HG03469 (cell line): Measurements from ENCODE around the gene SLIT3.
"Not testable (repeated sequence)": the region's sequence is repeated elsewhere in the genome, so short reads cannot be mapped to it uniquely, and the experiment has no call there.

ENCODE experiments used
- ATAC-seq: cut with Tn5 transposase; IDR thresholded peaks from one replicate; pipeline ENCODE4 v1.9.1; 2021; ENCODE audit warnings: mild to moderate bottlenecking, moderate library complexity, moderate number of reproducible peaks; ENCODE audit not compliant: unreplicated experiment

Gene SLIT3

DNA sequence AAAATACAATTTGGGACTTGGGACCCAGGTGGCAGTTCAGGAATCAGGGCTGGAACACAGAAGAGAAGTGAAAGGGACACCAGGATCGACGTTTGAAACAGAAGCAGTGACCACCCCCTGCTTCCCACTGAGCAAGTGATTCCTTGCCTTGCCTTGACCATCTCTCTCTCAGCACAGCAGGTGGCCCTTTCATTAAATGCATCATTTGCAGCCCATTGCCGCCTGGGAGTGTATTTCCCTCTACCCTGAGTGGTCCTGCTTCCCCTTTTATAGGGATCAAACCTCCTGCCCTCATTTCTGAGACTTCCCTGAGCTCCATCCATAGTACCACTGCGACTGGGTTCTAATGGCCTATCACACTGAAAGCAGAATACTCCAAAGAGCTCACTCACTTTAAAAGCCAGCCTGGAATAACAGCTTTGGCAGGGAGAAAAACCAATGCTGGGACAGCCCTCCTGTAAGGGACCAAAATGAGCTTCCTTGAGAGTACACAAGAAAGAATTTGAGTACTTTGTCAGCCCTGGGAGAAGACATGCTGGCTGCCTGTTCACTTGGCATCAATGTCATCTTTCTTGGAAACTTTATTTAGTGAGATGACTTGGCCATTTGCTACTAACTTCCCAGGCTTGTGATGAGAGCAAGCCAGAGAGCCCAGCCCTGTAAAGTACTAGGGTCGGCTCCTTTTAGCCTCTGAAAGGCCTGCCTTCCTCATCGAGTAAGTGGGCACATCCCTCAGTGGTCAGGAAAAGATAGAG is 149.7 kb downstream of the SLIT3 start:
- no peak for ATAC-seq

DNA sequence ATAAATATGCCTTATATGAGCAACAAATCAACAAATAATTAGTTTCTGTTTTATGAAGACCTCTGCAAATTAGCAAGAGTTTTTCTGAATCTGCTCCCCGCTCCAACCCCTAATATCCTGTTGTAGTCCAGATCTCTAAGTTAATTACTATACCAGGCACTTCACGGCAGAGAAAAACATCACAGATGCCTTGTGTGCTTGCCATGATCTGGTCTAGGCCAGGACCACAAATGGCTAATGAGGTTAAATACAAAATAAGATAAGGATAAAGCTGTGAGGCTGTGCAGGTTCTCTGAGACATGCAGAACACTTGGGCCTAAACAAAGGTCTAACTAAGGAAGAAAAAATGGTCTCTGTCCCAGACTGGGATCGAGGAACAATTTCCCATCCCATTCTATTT is 150.8 kb downstream of the SLIT3 start:
- no peak for ATAC-seq

DNA sequence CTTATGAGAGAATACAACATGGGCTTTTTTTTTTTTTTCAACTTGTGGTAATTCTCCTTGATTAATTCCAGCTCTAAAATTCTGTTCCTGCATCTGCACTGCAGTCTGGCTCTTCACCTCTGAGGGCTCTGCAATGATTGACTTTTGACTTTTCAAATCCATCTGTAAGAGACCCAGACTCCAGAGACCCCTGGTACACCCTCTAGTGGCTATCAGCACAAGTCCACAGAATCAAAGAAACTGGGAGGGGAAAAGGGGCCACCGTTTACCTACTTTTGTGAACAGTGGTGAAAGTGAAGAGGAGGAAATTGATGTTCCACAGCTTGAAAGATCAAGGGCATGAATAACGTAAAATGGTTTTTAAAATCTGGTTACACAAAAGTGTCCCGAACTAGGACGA is 151.6 kb downstream of the SLIT3 start:
- no peak for ATAC-seq

DNA sequence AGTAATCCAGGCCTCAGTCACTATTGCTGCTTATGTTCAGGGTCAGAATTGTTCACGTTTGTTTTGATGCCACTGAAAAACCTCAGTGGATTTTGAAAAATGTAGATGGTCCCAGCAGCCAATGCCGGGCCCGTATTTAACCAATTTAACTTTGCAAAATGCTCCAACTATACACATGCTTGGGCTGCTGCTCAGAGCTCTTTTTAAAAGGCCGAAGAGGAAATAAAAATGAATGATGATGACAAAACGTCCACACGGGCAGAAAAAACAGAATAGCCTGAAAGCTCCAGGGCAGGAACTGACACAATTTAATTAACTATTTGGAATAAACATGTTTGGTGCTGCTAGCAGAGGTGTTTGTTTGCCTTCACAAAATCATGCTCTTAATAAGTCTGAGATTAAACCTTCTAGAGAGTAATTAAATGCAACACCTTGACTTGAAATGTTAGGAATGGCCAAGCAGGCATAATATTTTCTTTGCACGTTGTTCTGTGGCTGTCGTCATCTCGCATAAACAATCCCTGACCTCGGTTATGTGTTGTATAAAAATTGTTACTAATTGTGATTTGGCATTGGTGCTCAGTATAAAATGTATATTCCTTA is 152.7 kb downstream of the SLIT3 start:
- ATAC-seq: no peak

DNA sequence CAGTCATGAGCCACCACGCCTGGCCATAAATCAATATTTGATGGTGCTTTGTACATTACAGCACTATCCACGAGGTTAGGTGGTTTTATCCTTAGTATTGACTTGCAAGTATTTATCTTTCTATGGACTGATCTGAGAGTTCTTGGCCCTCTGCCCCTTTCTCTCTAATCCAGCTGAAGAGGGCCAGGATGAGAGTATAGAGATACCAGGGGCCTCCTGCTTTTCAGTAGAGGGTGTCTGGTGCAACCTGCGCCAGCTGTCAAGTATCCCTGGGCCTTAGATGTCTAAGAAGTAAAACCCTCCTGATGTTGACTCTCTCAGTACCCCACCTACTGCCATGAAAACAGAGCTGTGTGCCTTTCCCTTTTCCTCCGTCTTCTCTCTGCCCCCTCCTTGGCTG is 153.4 kb downstream of the SLIT3 start:
- ATAC-seq: no peak

DNA sequence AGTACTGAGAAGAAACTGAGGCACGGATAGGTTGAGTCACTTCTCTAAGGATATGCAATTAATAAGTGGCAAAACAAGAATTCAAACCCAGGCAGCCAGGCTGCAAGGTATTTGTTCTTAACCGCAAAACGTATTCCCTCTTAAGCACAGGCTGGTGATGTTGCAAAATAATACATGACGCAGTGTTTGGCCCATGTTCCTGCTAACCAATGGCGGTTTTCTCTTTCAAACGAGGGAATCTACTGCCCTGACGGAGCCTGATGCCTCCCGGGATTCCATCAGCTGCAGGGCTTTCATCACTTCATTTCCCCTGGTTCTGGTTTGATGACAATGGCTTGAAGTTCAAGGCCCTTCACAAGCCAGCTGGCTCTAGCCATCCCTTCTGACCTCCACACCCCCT is 154.8 kb downstream of the SLIT3 start:
- ATAC-seq: no peak

DNA sequence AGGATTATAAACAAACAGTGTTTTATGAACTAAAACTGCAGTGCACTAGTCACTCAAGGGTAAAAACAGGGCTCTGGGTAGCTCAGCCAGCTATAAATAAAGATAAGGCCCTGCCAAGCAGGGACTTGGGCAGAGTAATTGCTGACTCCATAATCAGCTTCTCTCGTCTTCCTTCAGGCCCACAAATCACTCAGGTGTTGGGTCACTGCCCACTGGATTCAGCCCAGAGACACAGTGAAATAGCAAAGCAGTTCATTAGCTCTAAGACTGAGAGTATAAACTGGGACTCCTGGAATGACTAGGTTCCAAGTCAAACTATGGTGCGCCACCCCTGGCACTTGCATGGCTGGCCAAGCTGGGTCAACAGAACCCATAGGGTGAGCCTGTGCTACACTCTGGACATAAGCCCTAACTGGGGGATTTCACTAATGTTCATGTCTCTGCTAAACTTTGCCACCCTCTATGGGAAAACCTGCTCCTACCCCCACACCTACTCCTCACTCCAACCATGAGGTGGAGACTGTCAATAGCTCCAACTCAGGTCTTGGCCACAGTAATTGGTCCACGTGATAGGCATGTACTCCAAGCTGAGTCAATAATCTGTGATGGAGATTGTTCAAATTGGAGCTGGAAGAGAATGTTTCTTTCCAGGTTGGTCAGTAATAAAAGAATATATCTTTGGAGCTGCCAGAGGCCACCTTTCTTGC is 158.5 kb downstream of the SLIT3 start:
- no peak for ATAC-seq

DNA sequence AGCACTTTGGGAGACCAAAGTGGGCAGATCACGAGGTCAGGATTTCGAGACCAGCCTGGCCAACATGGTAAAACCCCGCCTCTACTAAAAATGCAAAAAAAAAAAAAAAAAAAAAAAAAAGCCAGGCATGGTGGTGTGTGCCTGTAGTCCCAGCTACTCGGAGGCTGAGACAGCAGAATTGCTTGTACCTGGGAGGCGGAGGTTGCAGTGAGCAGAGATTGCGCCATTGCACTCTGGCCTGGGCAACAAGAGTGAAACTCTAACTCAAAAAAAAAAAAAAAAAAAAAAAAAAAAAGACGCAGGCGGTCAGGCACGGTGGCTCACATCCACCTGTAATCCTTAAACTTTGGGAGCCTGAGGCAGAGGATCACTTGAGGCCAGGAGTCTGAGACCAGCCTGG is 160.7 kb downstream of the SLIT3 start:
- not testable (repeated sequence) for ATAC-seq

DNA sequence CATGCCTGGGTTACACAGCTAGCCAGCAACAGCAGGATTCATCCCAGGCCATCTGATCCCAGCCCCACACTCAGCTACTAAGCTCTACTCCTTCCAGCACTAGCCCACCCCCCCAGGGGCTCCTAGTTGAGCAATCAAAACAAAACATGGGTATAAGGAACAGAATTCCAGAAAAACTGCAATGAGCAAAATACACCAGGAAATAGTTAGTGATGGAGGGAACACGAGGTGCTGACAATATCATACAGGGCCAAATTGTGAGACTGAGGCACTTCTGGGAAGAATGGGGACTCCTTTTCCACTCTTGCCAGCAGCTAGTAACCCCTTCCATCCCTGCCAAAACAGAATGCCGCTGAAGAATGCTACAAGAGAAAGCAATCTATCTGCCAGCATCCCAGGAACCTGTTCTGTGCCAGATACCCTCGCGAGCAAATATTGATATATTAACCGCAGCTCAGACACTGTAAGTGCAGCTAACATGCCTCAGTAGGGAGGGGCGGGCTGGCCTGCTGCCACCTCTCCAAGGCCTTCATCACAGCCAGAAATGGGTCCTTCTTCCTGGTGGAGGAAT is 161.4 kb downstream of the SLIT3 start:
- no peak for ATAC-seq

DNA sequence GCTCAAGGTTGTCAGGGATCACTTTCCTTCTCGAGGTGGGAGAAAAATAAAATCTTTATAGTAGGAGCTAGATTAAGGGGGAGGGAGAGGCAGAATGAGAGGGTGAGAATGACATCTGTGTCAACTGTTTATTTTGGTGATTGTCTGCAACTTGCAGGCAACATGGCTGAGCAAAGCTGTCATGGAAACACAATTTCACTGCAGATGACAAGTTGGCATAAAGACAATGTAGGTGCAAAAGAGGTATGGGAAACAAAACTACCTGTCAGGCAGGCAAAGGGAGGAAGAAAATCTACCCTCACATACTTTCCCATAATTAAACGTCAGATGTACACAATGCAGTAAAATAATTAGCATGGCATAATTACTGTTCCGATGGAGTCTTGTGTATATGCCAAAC is 167.4 kb downstream of the SLIT3 start:
- ATAC-seq: no peak

DNA sequence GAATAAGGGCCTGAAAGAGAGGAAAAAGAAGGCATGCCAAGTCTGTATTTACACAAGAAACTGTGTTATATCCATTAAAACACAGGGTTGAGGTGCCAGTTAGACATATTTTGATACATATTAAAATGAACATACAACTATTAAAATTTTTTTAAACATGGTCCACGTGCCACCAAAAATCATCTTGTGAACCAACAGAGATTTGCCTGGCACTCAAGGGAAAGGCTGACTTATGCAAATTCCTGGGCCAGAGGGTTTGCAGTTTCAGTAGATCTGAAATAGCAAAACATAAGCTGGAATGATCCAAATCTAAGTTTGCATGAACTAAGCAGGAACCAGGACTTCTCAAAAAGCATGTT is 168.7 kb downstream of the SLIT3 start:
- ATAC-seq: no peak

DNA sequence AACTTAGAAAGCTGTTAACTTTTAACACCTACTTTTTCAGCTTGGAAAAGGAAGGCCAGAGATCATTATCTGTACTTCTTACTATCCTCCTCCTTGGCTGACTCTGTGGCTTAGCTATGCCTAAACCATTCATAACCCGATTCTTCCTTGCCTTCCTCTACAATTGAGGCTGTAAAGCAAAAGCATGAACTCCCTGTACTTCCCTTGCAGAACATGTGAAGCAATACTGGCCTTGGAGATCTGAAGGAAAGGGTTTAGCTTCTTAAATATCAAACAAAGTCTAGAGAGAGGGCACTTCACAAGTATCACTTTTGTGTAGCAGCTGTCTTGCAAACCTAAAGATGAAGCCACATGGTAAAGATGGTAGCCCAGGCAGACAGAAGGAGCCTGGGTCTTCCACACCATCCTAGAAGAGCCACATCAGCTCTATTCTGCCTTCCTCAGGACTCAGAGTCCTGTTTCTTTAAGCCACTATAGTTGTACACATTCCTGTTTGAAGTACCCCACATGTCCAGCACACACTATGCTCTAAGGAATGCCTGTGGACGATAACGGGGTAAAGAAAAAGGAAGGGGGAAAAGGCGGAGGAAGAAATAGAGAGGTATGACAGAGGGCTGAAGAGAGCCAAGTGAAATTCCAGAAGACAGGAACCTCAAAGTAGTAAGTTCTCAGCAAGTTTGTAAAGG is 169.2 kb downstream of the SLIT3 start:
- ATAC-seq: no peak

DNA sequence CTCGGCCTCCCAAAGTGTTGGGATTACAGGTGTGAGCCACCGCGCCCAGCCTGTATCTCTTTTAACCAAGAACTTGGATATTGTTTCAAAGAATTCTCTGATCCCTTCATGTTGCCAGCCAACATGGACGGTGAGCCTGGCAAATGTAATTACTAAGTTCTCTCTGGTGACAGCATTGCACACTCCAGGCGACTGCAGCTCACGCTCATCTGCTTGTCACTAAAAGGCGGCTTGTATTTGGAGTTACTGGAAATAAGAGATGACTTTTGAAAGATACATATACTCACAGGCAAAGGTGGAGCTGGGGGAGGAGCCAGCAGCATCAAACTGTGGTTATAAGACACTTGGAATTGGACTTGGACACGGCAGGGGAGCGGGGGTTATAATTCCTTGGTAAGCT is 172.3 kb downstream of the SLIT3 start:
- no peak for ATAC-seq

DNA sequence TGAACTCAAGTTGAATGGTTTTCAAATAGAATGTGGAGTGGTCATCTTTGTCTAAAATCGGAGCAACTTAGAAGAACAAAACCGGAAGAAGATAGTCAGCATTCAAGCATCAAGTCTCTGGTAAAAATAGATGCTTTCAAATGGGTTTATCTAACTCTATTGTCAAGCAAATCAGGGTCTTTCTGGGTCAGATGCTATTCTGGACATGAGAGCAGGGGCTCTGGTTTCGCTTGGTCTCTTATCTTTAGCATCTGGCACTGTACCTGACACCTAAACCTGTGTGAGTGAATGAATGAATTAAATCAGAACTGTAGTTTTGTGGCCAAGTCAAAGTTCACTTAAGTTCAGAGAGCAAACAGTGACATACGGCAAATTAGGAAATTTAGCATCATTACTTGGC is 173.5 kb downstream of the SLIT3 start:
- no peak for ATAC-seq

DNA sequence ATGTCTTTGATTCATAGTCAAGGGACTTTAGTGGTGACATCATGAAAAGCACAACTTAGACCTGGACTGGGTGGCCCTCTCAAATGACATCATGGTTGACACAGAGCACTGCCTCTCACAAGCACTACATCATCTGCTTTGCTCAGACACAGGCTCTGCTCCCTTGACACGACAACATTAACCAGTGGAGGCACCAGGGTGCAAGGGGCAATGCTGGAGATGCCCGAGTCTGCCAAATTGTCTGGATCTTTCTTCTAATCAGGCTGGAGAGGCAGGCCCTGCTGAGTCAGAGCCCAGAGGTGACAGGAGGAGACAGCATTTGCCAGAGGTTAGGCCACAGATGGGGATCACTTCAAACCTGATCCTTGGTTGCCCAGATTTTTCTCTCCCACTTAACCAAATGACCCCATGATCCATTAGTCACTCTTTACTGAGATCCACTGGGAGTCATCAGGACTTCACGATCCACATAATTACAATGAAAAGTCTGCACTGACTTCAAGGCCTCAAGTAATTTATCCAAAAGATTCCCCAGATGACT is 174.4 kb downstream of the SLIT3 start:
- ATAC-seq: no peak

DNA sequence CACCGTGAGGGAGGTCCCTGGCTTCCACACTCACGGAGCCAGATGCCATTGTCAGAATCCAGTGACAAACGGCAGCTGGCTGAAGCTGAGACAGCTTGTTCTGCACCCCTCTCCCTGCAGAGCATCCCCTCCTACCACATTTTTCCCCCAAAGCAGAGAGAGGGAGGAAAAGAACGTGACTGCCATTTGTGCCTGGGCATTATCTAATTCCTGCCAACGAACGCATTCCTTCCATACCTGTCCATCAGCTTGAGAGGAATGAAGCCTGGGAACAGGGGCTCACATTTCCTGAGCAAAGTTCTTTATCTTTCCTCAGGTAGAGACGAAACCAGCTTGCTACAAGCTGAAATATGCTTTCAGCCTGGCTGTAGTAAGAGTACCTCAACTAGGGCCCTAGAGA is 175.4 kb downstream of the SLIT3 start:
- no peak for ATAC-seq

DNA sequence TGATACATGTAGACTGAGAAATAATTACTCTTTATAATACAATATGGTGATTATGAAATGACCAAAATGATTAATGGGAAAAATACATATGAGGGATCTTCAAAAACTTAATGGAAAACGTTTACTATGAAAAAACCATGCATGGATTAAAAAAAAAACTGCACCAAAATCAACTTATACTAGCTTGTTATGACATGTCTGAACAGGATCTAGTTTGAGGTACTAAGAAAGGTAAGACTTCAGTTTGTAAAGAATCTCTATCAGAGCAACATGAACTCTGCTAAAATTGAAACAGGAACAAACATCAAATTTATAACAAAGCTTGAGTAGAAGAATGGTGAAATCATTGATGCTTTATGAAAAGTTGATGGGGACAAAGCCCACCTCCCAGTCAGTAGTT is 178.0 kb downstream of the SLIT3 start:
- ATAC-seq: no peak

DNA sequence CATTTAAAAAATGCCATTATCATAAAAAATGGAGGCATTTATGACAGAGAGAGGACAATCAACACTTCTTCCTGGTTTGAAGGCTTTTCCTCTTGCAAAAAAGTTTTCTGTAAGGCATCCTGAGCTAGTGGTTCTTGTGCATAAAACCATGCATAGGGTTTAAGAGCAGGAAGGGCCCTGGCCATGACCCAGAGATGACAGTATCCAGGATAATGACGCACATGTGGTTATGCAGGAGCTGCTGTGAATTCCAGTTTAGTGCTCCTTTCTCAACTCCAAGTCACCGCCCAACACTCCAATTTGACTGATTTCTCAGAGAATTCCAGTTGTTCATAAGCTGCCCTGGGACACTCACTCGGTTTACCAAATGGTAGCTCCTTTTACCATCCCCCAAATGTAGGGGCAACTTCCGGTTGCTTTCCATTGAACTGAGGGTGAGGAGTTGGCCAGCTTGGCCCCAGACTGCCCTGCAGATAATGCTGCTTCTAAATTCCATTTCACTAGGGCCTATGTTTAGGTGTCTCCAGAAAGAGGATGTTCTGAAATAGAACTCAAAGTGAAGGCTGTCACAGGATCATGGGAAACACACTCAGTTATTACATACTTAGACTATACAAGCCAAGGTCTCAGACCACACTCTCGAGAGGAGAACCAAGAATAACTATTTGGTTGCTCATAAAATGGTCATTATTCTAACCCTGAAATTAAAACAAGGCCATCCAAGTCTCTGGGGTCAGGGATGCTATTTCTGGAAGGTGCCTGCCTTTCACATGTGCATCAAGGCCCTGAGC is 179.1 kb downstream of the SLIT3 start:
- ATAC-seq: no peak

DNA sequence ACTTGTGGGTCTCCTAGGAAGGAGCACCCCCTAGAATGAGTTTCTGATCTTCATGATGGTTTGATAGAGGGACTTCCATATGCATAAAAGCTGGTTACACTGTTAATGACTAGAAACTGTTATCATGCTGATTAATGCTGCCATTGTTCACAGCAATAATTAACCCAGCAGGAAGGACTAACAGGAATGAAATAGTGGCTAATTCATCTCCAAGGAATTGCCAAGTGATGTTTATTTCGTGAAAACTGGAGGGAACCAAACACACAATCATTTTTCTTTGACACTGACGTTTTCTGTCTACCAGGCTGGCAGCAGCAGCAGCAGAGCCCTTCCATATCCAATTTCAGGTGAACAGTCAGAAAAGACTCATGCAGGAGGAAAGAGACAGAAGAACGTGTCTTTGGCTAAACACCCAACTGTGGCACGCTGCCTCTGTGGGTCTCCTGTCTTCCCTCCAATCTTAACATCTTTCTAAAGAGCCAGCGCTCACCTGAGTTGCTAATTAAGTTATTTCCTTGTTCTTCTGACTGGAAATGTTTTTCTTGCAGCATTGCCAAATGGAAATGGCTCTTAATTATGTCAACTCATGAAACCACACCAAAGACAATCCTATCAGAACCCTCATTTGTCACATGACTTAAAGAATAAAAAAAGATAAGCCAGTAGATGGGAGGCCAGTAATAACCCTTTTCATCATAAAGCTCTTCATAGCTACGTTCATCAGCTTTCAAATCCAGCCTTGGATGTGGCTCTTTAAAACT is 181.5 kb downstream of the SLIT3 start:
- ATAC-seq: no peak
